Sigmoid colon (tissue), 7 donors: ENCODE measurements around the gene OR13J1. TPM values are rescaled to one million over a fixed set of nuclear protein-coding genes. Genes with fewer than 3 reads are reported as not detected.
A peak's percentile ranks its signal among the peaks of the same experiment; 100 is the strongest.

ENCODE experiments used
- DNase-seq: peaks from one replicate; pipeline ENCODE4 v3.0.0-alpha.2; 2019
- H3K27ac ChIP-seq, 4 donors: fragments of 200-600 bp; sonication (generic); one replicate each; pipeline ENCODE4 v1.5.1; 2016 to 2019; ENCODE audit warnings: mild to moderate bottlenecking in 1 of 4
- H3K27me3 ChIP-seq, 3 donors: fragments of 200-600 bp; sonication (generic); one replicate each; pipeline ENCODE4 v1.5.1; 2019; ENCODE audit warnings: mild to moderate bottlenecking in 1 of 3
- H3K36me3 ChIP-seq, 4 donors: fragments of 200-600 bp; sonication (generic); one replicate each; pipeline ENCODE4 v1.5.1; 2016 to 2019
- H3K4me1 ChIP-seq, 4 donors: fragments of 200-600 bp; sonication (generic); one replicate each; pipeline ENCODE4 v1.5.1; 2017 to 2019
- H3K4me3 ChIP-seq, 4 donors: fragments of 200-600 bp; sonication (generic); one replicate each; pipeline ENCODE4 v1.5.1; 2017 to 2019; ENCODE audit warnings: mild to moderate bottlenecking in 2 of 4, moderate library complexity in 1 of 4
- H3K9me3 ChIP-seq, 4 donors: fragments of 200-600 bp in 3 of 4; sonication (generic) in 3 of 4; one replicate each; pipeline versions ENCODE4 v1.5.1 to v1.6.1; 2013 to 2019
- EP300 ChIP-seq, 4 donors: sonication (generic); formaldehyde crosslinking; IDR thresholded peaks; one replicate each; pipeline ENCODE4 v1.6.1; 2017; ENCODE audit warnings: antibody characterized with exemption in 4 of 4
- POLR2A ChIP-seq, 2 donors: fragments of 450-650 bp; IDR thresholded peaks; one replicate each; pipeline ENCODE4 v1.6.1; 2016; ENCODE audit warnings: antibody characterized with exemption in 2 of 2, mild to moderate bottlenecking in 2 of 2, moderate library complexity in 2 of 2
- POLR2AphosphoS5 ChIP-seq, 4 donors: sonication (generic); formaldehyde crosslinking; IDR thresholded peaks; one replicate each; pipeline ENCODE4 v1.6.1; 2017; ENCODE audit warnings: antibody characterized with exemption in 4 of 4
- WGBS, 2 donors: extraction: QIAGEN DNeasy Blood & Tissue Kit; methylation state at CpG; one replicate each; pipeline ENCODE4 v1.1.7; 2013; 5-methylcytosine and 5-hydroxymethylcytosine counted together
- intact Hi-C: fragments of 100-400 bp; cut with DNase I; formaldehyde crosslinking; loops from one replicate; pipeline ENCODE4 v1.15.1; 2023
- polyA plus RNA-seq, 3 donors: library from polyadenylated mRNA; stranded (reverse); fragments of 200-250 nt; gene quantifications; one replicate each; pipeline ENCODE4 v1.2.3, GENCODE V29; 2013
- total RNA-seq, 4 donors: library from RNA; depleted of rRNA; stranded (reverse); fragments of >200 nt; gene quantifications; one replicate each; pipeline ENCODE4 v1.1.0, GENCODE V29; 2016
- TF ChIP-seq, protein P1 (sequence below), 4 experiments: fragments of 450-650 bp in 3 of 4; fragments of 200-600 bp in 1 of 4; IDR thresholded peaks; one replicate each; pipeline ENCODE4 v1.5.1; 2016 to 2019; ENCODE audit warnings: antibody characterized with exemption in 4 of 4, mild to moderate bottlenecking in 3 of 4, moderate library complexity in 2 of 4
- donor health status: healthy with polysubstance abuse.
- donor health status: Bipolar disorder and iron deficiency.
- donor health status: healthy.

The OR13J1 gene
- total RNA-seq (not detected), polyA plus RNA-seq (not detected)

GRCh38 chr9:35870351-35870923, at the start of gene OR13J1:
Gene OR13J1, minus strand, starts transcription at chr9:35870401. Its CDS starts 0 bp downstream, at chr9:35870401.
- intact Hi-C loops = no loop called here
- WGBS, 2 donors = 86 to 90% methylated on average over 8 of the region's 8 CpGs

DNA sequence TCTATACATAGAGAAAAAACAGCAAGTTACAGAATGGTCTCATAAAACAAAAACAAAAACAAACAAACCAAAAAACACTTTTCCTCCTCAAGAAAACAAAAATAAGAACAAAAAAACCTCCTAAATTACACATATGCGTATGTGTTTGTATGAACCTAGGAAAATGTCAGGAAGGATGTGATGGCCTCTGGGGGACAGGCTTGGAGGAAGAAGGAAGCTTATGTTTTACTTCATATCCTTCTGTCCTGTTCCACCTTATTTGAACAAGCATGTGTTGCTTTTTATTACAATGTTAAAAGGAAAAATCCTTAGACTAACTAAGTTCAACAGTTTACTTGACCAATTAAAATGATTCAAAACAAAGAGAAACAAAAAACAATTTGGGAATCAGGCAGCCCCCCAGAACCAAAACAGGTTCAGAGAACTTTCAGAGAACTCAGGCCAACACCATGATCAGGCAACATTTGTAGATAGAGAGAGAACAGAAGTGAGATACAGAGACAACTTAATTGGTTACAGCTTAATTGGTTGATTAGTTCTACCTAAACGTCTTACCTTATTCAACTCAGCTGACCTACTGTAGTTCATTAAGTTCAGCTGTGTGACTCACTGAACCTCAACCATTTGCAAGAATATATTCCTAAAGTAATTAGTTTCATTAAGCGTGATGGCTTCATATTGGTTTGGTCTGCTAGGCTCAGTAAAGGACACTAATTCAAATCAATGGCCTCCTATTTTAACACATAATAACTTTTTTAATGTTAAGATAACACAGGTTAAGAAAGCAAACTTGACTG, 49.2 kb upstream of the OR13J1 start:
- intact Hi-C loops = no loop called here
- peaks cover 0 to 19% (median 11%) of the 10 kb centered on the region in 4 donors for H3K4me1 ChIP-seq
- 18 to 60% methylated on average over 3 of the region's 3 CpGs for WGBS, 2 donors
- peak overlapping the region; percentile 38 to 48 (median 40) for H3K27ac ChIP-seq
- no peaks in the 10 kb centered on the region for H3K27me3 ChIP-seq
- no peak for DNase-seq
- TF ChIP-seq POLR2AphosphoS5 (IDR thresholded peaks at IDR 0.05) (no peak), POLR2A (IDR thresholded peaks at IDR 0.05) (no peak), EP300 (IDR thresholded peaks at IDR 0.05) (no peak)
- TF ChIP-seq, protein P1, sequence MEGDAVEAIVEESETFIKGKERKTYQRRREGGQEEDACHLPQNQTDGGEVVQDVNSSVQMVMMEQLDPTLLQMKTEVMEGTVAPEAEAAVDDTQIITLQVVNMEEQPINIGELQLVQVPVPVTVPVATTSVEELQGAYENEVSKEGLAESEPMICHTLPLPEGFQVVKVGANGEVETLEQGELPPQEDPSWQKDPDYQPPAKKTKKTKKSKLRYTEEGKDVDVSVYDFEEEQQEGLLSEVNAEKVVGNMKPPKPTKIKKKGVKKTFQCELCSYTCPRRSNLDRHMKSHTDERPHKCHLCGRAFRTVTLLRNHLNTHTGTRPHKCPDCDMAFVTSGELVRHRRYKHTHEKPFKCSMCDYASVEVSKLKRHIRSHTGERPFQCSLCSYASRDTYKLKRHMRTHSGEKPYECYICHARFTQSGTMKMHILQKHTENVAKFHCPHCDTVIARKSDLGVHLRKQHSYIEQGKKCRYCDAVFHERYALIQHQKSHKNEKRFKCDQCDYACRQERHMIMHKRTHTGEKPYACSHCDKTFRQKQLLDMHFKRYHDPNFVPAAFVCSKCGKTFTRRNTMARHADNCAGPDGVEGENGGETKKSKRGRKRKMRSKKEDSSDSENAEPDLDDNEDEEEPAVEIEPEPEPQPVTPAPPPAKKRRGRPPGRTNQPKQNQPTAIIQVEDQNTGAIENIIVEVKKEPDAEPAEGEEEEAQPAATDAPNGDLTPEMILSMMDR (IDR thresholded peaks at IDR 0.05) = no peak
- no peak overlapping the region for H3K4me3 ChIP-seq
- H3K9me3 ChIP-seq = no peaks in the 10 kb centered on the region
- H3K36me3 ChIP-seq = no peaks in the 10 kb centered on the region

More at GRCh38 chr9:35870351-35870923, at the start of gene OR13J1:
- Histone ChIP-seq H3K4me3 (no peak within 1 kb of the TSS), H3K36me3 (no peaks in the 10 kb centered on the region), H3K4me1 (no peaks in the 10 kb centered on the region), H3K27me3 (peaks cover 0 to 13% (median 4%) of the 10 kb centered on the region in 3 donors), H3K27ac (no peak within 1 kb of the TSS), H3K9me3 (no peaks in the 10 kb centered on the region)
- no peak for DNase-seq
- TF ChIP-seq POLR2AphosphoS5 (IDR thresholded peaks at IDR 0.05) = no peak

- intact Hi-C loops = no loop called here
- Histone ChIP-seq H3K4me3 (no peak overlapping the region), H3K27ac (peak overlapping the region in 3 of 4 donors; percentile 13 to 41 (median 28)), H3K27me3 (no peaks in the 10 kb centered on the region), H3K9me3 (no peaks in the 10 kb centered on the region), H3K36me3 (no peaks in the 10 kb centered on the region), H3K4me1 (peaks cover 0 to 14% (median 5%) of the 10 kb centered on the region in 4 donors)
- TF ChIP-seq POLR2AphosphoS5 (IDR thresholded peaks at IDR 0.05) (no peak), EP300 (IDR thresholded peaks at IDR 0.05) (no peak), POLR2A (IDR thresholded peaks at IDR 0.05) (no peak)
- TF ChIP-seq, protein P1 (IDR thresholded peaks at IDR 0.05) = no peak
- WGBS, 2 donors = 59 to 75% methylated on average over 3 of the region's 3 CpGs
- no peak for DNase-seq
Measured at GRCh38 chr9:35918780-35919179, 48.6 kb upstream of the OR13J1 start.

DNA sequence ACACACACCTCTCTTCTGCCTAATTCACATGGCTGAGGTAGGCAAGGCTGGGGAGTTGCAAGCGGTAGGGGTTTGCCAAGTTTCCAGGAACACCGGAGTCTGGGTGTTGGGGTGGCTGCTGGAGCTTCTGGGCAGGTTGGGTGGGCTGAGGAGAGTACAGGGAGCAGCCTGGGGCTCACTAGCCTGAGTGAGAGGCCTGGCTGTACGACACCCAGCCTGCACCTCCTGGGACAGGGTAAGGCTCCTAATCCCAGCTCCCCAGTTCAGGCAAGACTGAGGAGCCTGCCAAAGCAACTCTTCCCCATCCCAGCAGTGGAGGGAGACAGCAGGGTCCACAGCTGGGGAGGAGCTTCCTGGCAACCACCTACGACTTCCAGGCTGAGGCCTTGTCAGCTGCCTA, 47.1 kb upstream of the OR13J1 start:
- peak overlapping the region in 1 of 4 donors; percentile 47 for H3K27ac ChIP-seq
- TF ChIP-seq, protein P1 (IDR thresholded peaks at IDR 0.05) = no peak
- TF ChIP-seq POLR2AphosphoS5 (IDR thresholded peaks at IDR 0.05) (no peak), EP300 (IDR thresholded peaks at IDR 0.05) (no peak), POLR2A (IDR thresholded peaks at IDR 0.05) (no peak)
- peaks cover 0 to 6% (median 0%) of the 10 kb centered on the region in 4 donors for H3K4me1 ChIP-seq
- no peaks in the 10 kb centered on the region for H3K9me3 ChIP-seq
- WGBS, 2 donors = 75 to 87% methylated on average over 4 of the region's 4 CpGs
- intact Hi-C loops = no loop called here
- no peak for DNase-seq
- H3K4me3 ChIP-seq = no peak overlapping the region
- H3K27me3 ChIP-seq = no peaks in the 10 kb centered on the region
- H3K36me3 ChIP-seq = no peaks in the 10 kb centered on the region

- no peak for TF ChIP-seq EP300 (IDR thresholded peaks at IDR 0.05)
- TF ChIP-seq POLR2AphosphoS5 (IDR thresholded peaks at IDR 0.05) = no peak
- TF ChIP-seq POLR2A (IDR thresholded peaks at IDR 0.05) = no peak
- TF ChIP-seq, protein P1 (IDR thresholded peaks at IDR 0.05) = no peak
- no peaks in the 10 kb centered on the region for H3K36me3 ChIP-seq
- H3K4me3 ChIP-seq = no peak overlapping the region
- H3K9me3 ChIP-seq = no peaks in the 10 kb centered on the region
- H3K27ac ChIP-seq = peak overlapping the region in 3 of 4 donors; percentile 18 to 48 (median 39)
- intact Hi-C loops = no loop called here
- no peaks in the 10 kb centered on the region for H3K27me3 ChIP-seq
- WGBS, 2 donors = 20 to 75% methylated on average over 16 of the region's 16 CpGs
- peaks cover 0 to 16% (median 4%) of the 10 kb centered on the region in 4 donors for H3K4me1 ChIP-seq
- no peak for DNase-seq
Measured at GRCh38 chr9:35915681-35916294, 45.6 kb upstream of the OR13J1 start.
